Stimulated activated CD8-positive, alpha-beta memory T cell treated with anti-CD3 and anti-CD28 coated beads, Interleukin-7, amount 100 ng/mL, for 48 hours (primary cell): Measurements from ENCODE around the gene TBL2.
"Not testable (repeated sequence)": the region's sequence is repeated elsewhere in the genome, so short reads cannot be mapped to it uniquely, and the experiment has no call there.

Experiments
- DNase-seq, 2 donors: peaks; one replicate each; pipeline ENCODE4 v3.0.0-alpha.2; 2020; ENCODE audit warnings: low read depth in 1 of 2; ENCODE audit errors: extremely low read depth in 1 of 2

Gene TBL2

GRCh38 chr7:73570977-73571376, 7.4 kb downstream of the TBL2 start:
- no peak for DNase-seq

- DNase-seq = no peak
These were observed 7.9 kb downstream of the TBL2 start for GRCh38 chr7:73570521-73570920.

- DNase-seq = no peak
These were observed 9.3 kb downstream of the TBL2 start for GRCh38 chr7:73569042-73569608.

GRCh38 chr7:73567846-73568685, 10.3 kb downstream of the TBL2 start:
- DNase-seq = no peak

- no peak for DNase-seq
These were observed 11.2 kb downstream of the TBL2 start for GRCh38 chr7:73567140-73567539.

GRCh38 chr7:73566431-73566830, 11.9 kb downstream of the TBL2 start:
- DNase-seq = not testable (repeated sequence)

- no peak for DNase-seq
These were observed 12.6 kb downstream of the TBL2 start for GRCh38 chr7:73565675-73566340.

GRCh38 chr7:73560109-73560835, 18.1 kb downstream of the TBL2 start:
- no peak for DNase-seq

- peak; percentile 32 to 65 for DNase-seq
These were observed 20.8 kb downstream of the TBL2 start, which contains the start of gene BCL7B for GRCh38 chr7:73557397-73558257. TSS of gene BCL7B (minus strand) at chr7:73557690. CDS start at chr7:73557578, 112 bp downstream.

GRCh38 chr7:73557108-73557396, 21.3 kb downstream of the TBL2 start:
- DNase-seq = peak; percentile 88 to 94

GRCh38 chr7:73556208-73557107, 21.9 kb downstream of the TBL2 start:
- DNase-seq = no peak

GRCh38 chr7:73555411-73555982, 22.9 kb downstream of the TBL2 start:
- DNase-seq = no peak

- DNase-seq = not testable (repeated sequence)
These were observed 28.3 kb downstream of the TBL2 start for GRCh38 chr7:73550093-73550492.

- DNase-seq = no peak
These were observed 29.2 kb downstream of the TBL2 start for GRCh38 chr7:73549176-73549575.

GRCh38 chr7:73547841-73548240, 30.5 kb downstream of the TBL2 start:
- no peak for DNase-seq

GRCh38 chr7:73544678-73545077, 33.7 kb downstream of the TBL2 start:
- DNase-seq = no peak

- DNase-seq = no peak
These were observed 36.7 kb downstream of the TBL2 start for GRCh38 chr7:73541722-73542121.

- no peak for DNase-seq
These were observed 38.7 kb downstream of the TBL2 start for GRCh38 chr7:73539709-73540108.

GRCh38 chr7:73538510-73538909, 39.9 kb downstream of the TBL2 start:
- not testable (repeated sequence) for DNase-seq
